HG03460 (cell line): Measurements from ENCODE around the gene ZZZ3.
"Not testable (repeated sequence)": the region's sequence is repeated elsewhere in the genome, so short reads cannot be mapped to it uniquely, and the experiment has no call there.

Source experiments
- ATAC-seq: cut with Tn5 transposase; IDR thresholded peaks from one replicate; pipeline ENCODE4 v1.9.1; 2021; ENCODE audit not compliant: unreplicated experiment

The ZZZ3 gene

DNA sequence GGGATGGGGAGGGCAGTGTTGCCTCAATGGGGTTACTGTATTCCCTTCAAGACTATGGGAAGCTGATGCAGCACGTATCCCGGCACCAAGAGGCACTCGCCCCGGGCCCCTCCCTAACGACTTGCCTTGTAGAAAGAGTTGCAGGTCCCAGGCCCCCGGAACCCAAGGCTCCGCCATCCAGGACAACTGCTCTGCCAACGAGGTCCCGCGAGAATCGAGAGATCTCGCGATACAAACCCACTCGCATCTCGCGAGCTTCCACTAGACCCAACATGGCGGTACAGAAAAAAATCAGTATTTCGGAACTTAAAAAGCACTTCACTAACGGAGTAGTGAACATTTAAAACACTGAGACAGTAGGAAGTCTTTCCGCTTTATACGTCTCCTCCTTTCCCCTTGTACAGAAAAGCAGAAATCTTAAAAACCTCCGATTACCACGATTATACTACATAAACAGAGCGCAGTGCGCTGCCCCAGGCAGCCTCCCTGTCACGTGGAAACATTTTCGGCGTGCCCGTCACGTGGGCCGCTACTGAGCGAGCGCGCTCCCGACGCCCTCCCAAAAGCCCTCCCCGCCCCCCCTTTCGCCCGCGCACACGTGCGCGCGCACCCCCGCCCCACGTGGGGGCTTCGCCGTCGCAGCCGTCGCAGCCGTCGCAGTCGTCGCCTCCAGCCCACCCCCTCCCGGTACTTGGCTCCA, at the start of gene ZZZ3:
ZZZ3 (minus strand) TSS at position 199 of the 700 bp plus-strand sequence. CDS start 49,304 bp downstream, outside the sequence.
- peak; percentile 78 for ATAC-seq

DNA sequence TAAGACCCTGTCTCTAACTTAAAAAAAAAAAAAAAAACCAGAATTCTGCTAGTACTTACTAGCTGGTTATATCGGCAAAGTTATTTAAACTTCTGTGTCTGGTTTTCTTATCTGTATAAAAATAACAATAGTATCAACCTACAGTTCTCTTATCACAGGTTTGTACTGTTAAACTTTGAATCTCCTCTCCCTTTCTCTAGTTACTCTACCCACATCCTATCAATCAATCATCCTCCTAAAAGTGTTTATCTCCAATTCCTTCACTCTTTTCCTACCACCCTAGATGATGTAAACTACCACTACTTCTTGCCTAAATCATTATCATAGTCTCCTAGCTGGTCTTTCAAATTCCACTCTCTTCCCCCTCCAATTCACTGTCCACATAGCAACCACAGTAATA, 49.6 kb upstream of the ZZZ3 start:
- ATAC-seq, result no peak

DNA sequence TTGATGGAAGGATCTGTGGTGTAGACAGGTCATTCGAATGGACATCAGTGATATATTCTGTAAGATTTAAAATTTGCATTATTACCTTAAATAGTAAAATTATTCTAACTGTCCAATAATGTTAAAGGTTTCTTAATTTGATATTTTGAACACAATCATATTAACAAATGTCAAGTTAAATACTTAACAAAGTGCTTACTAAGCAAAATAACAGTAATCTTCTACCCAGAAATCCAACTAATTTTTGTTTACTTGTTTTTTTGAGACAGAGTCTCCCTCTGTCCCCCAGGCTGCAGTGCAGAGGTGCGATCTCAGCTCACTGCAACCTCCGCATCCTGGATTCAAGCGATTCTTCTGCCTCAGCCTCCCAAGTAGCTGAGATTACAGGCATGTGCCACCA, 43.2 kb upstream of the ZZZ3 start:
- no peak for ATAC-seq

DNA sequence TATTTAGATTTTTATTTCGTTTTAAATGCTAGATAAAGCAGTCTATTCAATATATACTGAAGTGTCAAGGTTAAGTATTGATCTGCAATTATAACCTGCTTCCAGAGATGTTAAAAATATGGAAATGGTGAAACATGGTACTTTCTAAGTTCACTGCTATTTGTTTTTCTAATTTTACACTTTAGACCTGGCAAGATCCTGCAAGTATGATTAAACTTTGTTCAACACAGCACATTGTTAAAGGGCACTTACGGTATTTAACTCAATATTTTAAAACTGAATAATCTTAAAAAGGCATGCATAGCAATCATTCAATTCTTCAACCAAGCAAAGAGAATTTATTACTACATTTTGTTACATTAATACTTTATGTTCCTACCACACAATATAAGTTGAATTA, 35.7 kb upstream of the ZZZ3 start:
- no peak for ATAC-seq

DNA sequence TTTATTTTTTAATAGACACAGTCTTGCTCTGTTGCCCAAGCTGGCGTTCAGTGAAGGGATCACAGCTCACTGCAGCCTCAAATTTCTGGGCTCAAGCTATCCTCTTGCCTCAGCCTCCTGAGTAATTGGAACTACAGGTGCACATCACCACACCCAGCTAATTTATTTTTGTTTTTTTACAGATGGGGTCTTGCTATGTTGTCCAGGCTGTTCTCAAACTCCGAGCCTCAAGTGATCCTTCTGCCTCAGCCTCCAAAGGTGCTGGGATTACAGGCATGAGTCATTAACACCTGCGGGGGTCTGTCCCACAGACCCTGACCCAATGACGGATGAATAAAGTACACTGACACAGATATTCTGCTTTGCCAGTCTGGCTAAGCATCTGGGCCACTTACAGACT, 33.6 kb upstream of the ZZZ3 start:
- ATAC-seq, result no peak

DNA sequence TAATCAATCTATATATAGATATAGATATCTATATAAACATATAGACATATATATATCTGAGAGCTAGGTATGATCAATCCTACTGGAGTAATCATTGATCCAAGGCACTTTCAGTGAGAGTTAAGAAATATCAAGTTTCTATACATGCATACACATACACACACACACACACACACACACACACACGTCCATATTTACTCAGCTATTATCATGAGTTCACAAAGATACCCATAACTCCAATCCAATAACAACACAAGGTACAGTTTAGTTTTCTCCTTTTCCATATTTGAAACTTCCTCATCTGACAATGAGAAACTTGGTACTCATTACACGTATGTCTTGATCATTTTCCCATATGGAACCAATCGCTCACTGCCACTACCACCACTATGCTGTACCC, 27.3 kb upstream of the ZZZ3 start:
- no peak for ATAC-seq

DNA sequence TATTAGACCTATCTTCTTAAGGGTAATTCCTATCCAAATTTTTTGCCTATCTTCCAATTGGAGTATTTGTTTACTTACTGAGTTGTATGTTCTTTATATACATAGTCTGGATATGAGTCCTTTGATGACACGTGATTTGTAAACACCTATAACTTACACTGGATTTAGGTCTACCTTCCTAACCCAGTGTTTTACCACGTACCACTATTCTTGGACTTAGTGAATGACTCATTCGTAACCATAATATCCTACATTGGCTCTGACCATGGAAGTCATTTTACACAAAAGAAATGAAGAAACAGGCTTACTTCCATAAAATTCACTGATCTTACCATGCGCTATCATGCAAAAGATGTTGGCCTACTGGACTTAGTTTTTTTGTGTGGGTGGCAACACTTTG, 23.9 kb upstream of the ZZZ3 start:
- ATAC-seq, result no peak

DNA sequence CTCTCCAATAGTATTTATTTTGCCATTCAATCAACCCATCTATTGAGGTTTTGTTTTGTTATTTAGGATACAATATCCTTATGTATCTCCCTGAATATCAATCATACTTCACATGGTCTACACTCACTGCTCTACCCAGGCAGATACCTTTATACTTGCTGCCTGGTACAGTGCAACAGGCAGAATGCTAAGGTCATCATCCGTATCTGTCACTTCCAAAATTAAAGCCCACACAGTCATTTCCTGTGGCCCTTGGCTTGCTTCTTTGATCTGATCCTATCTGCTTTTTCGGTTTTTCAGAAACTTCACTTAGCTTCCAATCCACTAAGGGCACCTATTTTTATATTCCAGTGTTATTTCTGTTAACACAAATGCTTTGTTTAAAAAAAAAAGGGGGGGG, 22.3 kb upstream of the ZZZ3 start:
- ATAC-seq, result no peak

DNA sequence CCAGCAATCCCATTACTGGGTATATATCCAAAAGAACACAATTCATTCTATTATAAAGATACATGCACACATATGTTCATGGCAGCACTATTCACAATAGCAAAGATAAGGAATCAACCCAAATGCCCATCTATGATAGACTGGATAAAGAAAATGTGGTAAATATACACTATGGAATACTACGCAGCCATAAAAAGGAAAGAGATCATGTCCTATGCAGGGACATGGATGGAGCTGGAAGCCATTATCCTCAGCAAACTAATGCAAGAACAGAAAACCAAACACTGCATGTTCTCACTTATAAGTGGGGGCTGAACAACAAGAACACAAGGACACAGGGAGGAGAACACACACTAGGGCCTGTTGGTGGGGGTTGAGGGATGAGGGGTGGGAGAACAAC, 17.2 kb upstream of the ZZZ3 start:
- not testable (repeated sequence) for ATAC-seq

DNA sequence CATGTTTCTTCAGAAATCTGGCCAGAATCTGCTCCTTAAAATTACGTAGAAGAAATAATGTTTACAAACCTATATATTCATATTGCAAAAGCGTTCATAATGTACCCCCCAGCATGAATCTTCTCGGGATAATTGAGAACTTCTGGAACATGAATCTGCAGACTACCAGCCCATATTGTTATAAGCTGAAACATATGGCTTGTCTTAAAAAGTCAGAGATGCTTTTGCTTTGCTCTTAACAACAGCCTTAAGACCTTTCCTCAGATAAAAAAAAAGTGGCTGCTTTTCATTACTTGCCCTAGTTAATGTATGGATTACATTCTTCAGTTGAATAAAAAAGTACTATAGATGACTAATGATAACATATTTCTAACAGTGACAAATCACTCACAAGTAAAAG, 15.0 kb upstream of the ZZZ3 start:
- no peak for ATAC-seq

DNA sequence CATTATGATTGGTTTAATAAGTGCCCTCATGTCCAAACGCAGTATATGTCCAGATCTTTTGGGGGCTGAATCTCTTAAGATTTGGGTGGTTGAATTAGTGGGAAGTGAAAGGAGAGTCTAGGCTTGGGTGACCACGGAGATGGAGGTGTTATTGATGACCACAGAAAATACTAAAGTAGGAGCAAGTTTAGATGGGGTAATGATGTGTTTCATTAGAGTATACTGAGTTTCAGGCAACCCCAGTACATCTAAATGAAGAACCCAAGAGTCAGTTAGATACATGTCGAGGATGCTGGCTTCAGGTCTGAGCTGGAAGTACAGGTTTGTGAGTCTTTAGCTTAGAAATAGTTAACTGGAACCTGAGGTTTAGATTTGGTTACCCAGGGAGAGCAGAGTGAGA, 6.5 kb upstream of the ZZZ3 start:
- ATAC-seq, result peak; percentile 46

DNA sequence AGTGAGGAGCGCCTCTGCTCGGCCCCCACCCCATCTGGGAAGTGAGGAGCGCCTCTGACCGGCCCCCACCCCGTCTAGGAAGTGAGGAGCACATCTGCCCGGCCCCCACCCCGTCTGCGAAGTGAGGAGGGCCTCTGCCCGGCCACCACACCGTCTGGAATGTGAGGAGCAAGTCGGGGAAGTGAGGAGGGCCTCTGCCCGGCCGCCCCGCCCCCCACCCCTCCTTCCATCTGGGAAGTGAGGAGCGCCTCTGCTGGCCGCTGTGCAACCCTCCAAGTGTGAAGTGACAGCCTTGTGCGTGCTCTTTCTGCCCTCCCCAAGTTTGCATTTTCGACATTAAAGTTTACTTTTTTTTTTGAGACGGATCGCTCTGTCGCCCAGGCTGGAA, 5.1 kb upstream of the ZZZ3 start:
- ATAC-seq, result no peak

DNA sequence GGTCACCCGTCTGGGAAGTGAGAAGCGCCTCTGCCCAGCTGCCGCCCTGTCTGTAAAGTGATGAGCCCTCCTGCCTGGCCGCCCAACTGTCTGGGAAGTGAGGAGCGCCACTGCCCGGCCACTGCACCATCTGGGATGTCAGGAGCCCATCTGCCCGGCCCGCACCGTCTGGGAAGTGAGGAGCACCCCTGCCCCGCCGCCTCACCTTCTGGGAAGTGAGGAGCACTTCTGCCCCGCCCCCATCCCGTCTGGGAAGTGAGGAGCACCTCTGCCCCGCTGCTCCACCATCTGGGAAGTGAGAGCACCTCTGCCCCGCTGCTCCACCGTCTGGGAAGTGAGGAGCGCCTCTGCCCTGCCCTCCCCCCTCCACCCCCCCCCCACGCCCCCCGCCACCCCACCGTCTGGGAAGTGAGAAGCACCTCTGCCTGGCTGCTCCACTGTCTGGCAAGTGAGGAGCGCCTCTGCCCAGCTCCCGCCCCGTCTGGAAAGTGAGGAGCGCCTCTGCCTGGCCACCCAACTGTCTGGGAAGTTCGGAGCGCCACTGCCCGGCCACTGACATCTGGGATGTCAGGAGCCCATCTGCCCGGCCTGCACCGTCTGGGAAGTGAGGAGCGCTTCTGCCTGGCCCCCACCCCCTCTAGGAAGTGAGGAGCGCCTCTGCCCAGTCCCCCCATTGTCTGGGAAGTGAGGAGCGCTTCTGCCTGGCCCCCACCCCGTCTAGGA, 4.5 kb upstream of the ZZZ3 start:
- ATAC-seq, result no peak

DNA sequence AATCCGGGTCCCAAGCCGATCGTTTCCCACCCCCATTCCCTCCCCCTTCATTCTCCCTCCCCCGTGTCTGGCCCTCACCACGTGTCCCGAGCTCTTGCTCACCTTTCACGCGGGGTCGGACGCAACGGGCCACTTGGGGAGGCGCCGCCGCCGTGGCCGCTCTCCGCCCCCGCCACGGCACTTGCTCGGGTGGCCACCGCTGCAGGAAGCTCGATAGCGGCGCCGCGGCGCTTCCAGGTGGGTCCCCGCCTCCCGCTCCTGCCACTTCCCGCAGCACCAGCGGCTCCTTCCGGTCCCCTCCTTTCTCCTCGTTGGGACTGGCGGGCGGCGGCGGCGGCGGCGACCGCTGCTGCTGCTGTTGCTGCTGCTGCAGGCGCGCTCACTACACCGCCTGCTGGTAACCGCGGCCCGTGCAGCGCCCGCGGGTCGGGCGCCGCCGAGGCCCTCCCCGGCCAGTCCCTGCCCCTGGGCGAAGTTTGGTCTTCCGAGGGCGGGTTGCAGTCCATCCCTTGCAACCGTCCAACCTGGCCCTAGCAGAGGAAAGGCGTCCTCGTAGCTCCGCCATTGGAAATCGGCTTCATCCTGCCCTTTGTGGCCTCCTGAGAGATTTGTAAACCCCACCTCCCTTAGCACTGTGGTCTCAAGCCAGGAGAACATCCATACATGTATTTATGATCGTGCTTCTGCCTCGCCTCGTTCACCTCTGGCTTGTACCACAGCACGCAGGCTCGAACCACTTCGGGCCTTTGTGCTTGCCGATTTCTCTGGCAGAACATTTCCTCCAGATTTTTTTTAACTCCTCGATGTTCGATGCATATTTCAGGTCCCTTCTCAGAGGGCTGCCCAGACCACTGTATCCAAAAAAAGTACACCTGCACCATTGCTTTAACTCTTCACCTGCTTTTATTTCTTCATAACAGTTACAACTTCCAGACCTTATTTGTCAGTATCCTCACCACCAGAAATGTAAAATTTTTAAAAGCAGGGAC, 996 bp upstream of the ZZZ3 start:
- peak; percentile 65 for ATAC-seq

DNA sequence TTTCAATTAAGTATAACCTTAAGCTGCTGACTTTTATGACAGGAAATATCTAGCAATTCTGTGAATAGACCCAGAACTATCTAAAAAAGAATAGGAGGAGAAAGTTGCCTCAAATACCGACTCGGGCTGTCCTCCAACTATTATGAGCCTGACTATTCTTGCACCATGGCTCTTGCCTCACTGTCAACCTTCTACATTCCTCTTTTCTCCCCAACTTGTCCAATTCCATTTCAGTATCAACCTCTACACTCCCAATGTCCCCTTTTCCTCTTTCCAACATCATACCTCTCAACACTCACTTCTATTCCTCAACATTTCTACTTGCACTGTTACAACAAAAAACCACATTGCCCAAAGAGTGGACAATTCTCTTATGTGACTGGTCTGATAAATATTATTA, 2.3 kb downstream of the ZZZ3 start:
- ATAC-seq, result no peak

DNA sequence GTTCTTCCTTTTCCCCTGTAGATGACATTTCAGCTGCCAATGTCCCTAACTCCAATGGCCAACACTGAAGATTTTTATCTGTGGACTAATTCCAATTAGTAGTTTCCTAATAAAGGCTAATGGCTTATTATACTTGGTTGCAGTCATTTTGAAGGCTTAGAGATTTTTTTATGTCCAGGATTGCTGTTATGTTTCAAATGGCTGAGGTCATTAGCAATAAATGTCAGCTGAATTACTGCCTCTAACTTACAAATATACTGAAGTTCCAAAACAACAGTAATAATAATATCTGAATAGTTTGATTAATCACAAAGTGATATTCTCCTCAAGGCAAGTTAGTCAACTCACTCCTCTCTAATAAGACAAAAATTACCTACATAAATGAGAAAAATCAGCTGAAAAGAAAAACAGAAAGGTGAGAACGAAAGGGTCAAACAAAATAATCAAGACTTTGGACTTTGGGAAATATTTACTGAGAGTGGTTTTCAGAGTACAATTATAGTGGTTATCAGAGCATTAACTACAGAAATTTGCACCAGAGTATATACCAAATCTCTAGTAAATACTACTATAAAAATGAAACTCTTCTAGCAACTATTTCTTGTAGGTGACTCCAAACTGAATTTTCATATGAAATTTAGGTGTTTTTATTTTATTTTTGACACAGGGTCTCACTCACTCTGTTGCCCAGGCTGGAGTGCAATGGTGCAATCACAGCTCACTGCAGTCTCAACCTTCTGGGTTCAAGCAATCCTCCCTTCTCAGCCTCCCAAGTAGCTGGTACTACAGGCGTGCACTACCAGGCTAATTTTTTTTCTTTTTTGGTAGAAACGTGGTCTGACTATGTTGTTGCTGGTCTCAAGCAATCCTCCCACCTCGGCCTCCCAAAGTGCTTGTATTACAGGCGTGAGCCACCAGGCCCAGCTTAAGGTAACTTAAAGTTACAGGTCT, 3.5 kb downstream of the ZZZ3 start:
- no peak for ATAC-seq

DNA sequence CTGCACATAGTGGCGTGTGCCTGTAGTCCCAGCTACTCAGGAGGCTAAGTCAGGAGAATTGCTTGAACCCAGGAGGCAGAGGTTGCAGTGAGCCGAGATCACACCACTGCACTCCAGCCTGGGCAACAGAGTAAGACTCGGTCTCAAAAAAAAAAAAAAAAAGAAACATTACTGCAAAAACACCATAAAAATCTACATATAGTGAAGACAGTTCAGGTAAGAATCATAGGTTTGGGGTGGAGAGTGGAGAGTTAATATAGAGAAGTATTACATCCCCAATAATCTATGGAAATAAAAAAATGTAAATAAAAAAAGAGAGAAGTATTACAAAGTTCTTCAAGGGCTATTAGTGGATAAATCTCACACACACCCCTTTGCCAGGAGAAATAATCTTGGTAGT, 7.7 kb downstream of the ZZZ3 start:
- not testable (repeated sequence) for ATAC-seq

DNA sequence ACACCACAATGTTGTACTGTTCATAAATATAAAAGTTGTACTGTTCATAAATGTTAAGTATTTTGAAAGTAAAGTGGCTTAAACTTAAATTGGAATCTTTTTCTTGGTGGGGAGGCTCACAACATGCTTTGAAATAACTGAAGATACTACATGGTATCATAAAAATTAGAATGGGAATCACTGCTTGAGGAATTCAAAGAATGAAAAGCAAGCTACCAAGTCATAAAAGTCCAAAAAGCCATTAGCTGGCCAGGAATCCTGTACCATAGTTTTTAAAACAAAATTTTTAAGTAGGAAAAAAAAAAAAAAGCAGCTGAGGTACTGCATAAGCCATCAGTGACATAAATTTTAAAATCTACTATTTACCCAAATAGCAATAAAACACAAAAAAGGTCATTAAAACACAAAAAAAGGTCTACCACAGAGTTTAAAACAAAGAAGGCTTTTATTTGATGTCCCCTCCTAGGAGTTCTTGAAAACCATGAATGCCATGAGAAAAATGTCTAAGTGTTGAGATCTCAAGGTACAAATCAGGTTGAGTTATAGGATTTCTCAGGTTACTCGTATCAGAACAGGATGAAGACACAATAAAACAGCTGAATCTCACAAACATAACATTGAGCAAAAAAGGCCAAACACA, 8.6 kb downstream of the ZZZ3 start:
- no peak for ATAC-seq

DNA sequence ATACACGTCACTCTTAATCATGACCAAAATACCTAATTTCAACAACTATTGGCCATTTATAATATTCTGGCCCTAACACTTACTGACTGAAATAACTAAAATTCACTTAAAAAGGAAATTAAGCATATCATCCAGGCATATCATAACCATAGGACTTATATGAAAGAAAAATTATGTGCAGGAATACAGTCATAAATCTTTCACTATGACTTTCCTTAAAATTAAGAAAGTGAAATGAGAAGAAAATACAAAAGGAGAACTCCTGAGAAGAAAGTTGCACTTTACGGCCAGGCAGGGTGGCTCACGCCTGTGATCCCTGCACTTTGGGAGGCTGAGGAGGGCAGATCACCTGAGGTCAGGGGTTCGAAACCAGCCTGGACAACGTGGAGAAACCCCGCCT, 9.4 kb downstream of the ZZZ3 start:
- no peak for ATAC-seq

DNA sequence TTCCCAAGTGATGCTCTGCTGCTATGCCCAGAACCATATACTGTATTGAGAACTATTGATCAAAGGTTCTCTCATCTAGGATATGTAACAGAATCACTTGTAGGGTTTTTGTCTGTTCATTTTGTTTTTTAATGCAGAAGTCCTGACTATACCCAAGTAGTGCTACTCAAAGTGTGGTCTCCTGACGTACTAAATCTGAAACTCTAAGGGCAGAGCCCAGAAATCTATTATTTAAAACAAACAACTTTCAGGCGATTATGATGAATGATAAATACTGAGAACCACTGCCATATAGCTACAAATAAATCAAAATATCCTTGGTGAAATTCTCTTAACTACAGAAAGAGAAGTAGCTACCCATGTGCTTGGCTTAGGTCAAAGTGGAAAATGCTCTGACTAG, 10.1 kb downstream of the ZZZ3 start:
- no peak for ATAC-seq
